ENCODE measurements around the gene WNT4. TPM values are rescaled to one million over a fixed set of nuclear protein-coding genes. Genes with fewer than 3 reads are reported as not detected.
A peak's percentile ranks its signal among the peaks of the same experiment; 100 is the strongest.

The WNT4 gene
- total and polyA plus RNA-seq, 2 of the 8 experiments (the other 6 are each of a cell fraction or from before 2014, with no cell fraction given), result 1.3 to 6.6 TPM

DNA sequence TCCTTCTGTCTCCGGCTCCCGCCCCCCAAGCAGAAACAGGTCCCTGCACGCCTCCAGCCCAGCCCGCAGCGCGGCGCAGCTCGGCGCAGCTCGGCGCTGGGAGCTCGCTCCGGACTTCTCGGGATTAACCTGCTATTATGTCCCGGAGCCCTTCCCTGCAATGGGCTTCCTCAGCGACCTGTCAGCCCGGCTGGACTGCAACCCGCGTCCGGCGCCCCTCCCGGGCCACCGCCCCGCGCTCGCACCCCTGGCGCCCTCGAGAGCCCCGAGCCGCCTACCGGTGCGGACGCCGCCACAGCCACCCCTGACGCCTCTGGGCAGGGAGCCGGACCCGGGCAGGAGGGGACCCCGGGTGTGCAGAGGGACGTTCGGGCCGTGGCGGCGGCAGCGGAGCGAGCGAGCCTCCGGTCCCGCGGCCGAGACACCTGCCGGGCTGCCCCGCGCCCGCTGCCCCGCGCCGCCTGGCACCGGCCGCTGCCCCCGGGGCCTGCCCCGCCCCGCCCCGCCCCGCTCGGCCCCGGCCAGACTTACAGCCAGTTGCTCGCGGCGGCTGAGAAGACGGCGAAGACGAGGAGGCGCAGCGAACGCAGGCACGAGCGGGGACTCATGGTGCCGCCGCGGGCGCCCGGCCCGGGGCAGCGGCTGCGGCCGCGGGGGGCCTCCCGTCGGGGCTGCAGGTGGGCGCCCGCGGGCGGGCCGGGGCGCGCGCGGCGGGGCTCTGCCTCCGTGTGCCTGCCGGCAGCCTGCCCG lies 407 bp downstream of the WNT4 start (continued):
- TF ChIP-seq KDM4A (IDR thresholded peaks at IDR 0.05; ENCODE audit: low read depth, low read length, severe bottlenecking), result peak; percentile 42
- no peak for TF ChIP-seq CBX5 (IDR thresholded peaks at IDR 0.05; ENCODE audit: low read depth, low read length)
- TF ChIP-seq SRF (IDR thresholded peaks at IDR 0.05; ENCODE audit: low read depth, low read length), result no peak
- no peak for TF ChIP-seq KDM5A (IDR thresholded peaks at IDR 0.05; ENCODE audit: low read length)
- no peak for TF ChIP-seq CREB1 (IDR thresholded peaks at IDR 0.05)
- TF ChIP-seq RFX5 (IDR thresholded peaks at IDR 0.05; ENCODE audit: borderline replicate concordance, low read depth, low read length), result no peak
- TF ChIP-seq SAP30 (IDR thresholded peaks at IDR 0.05; ENCODE audit: insufficient read depth, insufficient replicate concordance, low read length), result no peak
- no peak for TF ChIP-seq SIX5 (IDR thresholded peaks at IDR 0.05; ENCODE audit: low read depth, low read length)
- no peak for TF ChIP-seq EP300 (IDR thresholded peaks at IDR 0.05; ENCODE audit: borderline replicate concordance in 1 of 2, low read depth in 2 of 2, low read length in 2 of 2)
